K562 (cell line): Measurements from ENCODE around the gene EXOC3. TPM values are rescaled to one million over a fixed set of nuclear protein-coding genes. Genes with fewer than 3 reads are reported as not detected.

Source experiments
- ATAC-seq: fragments of 200-7000 bp; cut with Tn5 transposase; 3 replicates; pipeline ENCODE4 v1.9.1; 2020; ENCODE audit warnings: moderate library complexity
- BruUV-seq: library from RNA; stranded (reverse); fragments of 400-500 nt; replicated peaks from 2 replicates; lab custom pipeline; 2021; lab: Mats Ljungman, UMichigan
- CTCF ChIA-PET: fragments of 300-600 bp; formaldehyde crosslinking; extraction: SDS; loops from one replicate; lab custom pipeline; 2021; ENCODE audit warnings: low intra/inter-chr PET ratio; lab: Yijun Ruan, JAX
- POLR2A ChIA-PET: fragments of 300-600, 350-650 bp; sonication (Branson Sonifier 250); formaldehyde crosslinking; extraction: SDS; loops from one replicate; lab custom pipeline; 2021; ENCODE audit warnings: antibody characterized with exemption, inconsistent platforms; lab: Yijun Ruan, JAX
- DNase-seq, 4 experiments: peaks; one replicate each; pipeline versions ENCODE4 v3.0.0 to v3.0.0-alpha.2; 2011 to 2018; ENCODE audit warnings: low spot score in 3 of 4, mixed read lengths in 3 of 4; ENCODE audit errors: extremely low read depth in 1 of 4
- FAIRE-seq: peaks from 2 replicates; lab custom pipeline; 2011; peaks lifted over from hg19 to GRCh38; lab: Jason Lieb, UNC
- H2AFZ ChIP-seq: 2 replicates; pipeline ENCODE4 v1.6.0; 2011; ENCODE audit warnings: low read depth, low read length, control low read depth, inconsistent platforms
- H3K27ac ChIP-seq: fragments of 200-600 bp; 3 replicates; pipeline ENCODE4 v1.8.0; 2011; ENCODE audit warnings: low read depth, mild to moderate bottlenecking, control low read depth, inconsistent platforms, low read length, moderate library complexity, mixed read lengths; ENCODE audit errors: extremely low read depth
- H3K27me3 ChIP-seq, 2 experiments: fragments of 300-600 bp in 1 of 2; 2 replicates in 1 of 2; 3 replicates in 1 of 2; pipeline versions ENCODE4 v1.6.0 to v1.8.0; 2011; ENCODE audit warnings: inconsistent platforms in 2 of 2, low read length in 2 of 2, mild to moderate bottlenecking in 1 of 2, mixed read lengths in 1 of 2, moderate library complexity in 1 of 2; ENCODE audit not compliant: control insufficient read depth in 2 of 2, insufficient read depth in 2 of 2
- H3K36me3 ChIP-seq: fragments of 300-600 bp; 3 replicates; pipeline ENCODE4 v1.8.0; 2011; ENCODE audit warnings: mild to moderate bottlenecking, low read length, inconsistent platforms; ENCODE audit not compliant: control insufficient read depth, insufficient read depth
- H3K4me1 ChIP-seq, 2 experiments: fragments of 200-600 bp in 1 of 2; replicated peaks in 1 of 2; 2 replicates in 1 of 2; 3 replicates in 1 of 2; pipeline versions ENCODE4 v1.5.1 to v1.8.0; 2011; ENCODE audit warnings: inconsistent platforms in 2 of 2, low read length in 2 of 2, mild to moderate bottlenecking in 1 of 2, mixed read lengths in 1 of 2, moderate library complexity in 1 of 2; ENCODE audit not compliant: control insufficient read depth in 2 of 2, insufficient read depth in 2 of 2
- H3K4me2 ChIP-seq: 2 replicates; pipeline ENCODE4 v1.6.1; 2011; ENCODE audit warnings: low read length, control low read depth, inconsistent platforms, mixed read lengths; ENCODE audit not compliant: insufficient read depth
- H3K4me3 ChIP-seq: fragments of 200-600 bp; sonication (generic), shearing (Covaris generic); 2 replicates; pipeline ENCODE4 v1.5.1; 2016; ENCODE audit warnings: control low read depth, inconsistent platforms
- H3K79me2 ChIP-seq: fragments of 200-600 bp; 3 replicates; pipeline ENCODE4 v1.8.0; 2011; ENCODE audit warnings: low read length, inconsistent platforms; ENCODE audit not compliant: control insufficient read depth, insufficient read depth
- H3K9ac ChIP-seq, 2 experiments: 2 replicates each; pipeline versions ENCODE4 v1.6.0 to v1.6.1; 2011; ENCODE audit warnings: low read depth in 2 of 2, low read length in 2 of 2, control low read depth in 1 of 2, inconsistent platforms in 1 of 2, mild to moderate bottlenecking in 1 of 2, mixed read lengths in 1 of 2; ENCODE audit not compliant: insufficient read depth in 1 of 2
- H3K9me1 ChIP-seq: one replicate; pipeline ENCODE4 v1.6.0; 2011; ENCODE audit warnings: inconsistent platforms, mild to moderate bottlenecking, low read length, moderate library complexity; ENCODE audit not compliant: control insufficient read depth, insufficient read depth
- H3K9me3 ChIP-seq: replicated peaks from 2 replicates; pipeline ENCODE4 v1.5.1; 2011; ENCODE audit warnings: low read depth, low read length, inconsistent platforms; ENCODE audit not compliant: control insufficient read depth, insufficient read depth
- H4K20me1 ChIP-seq: replicated peaks from 2 replicates; pipeline ENCODE4 v1.6.1; 2011; ENCODE audit warnings: low read length, inconsistent platforms, mixed read lengths; ENCODE audit not compliant: control insufficient read depth, insufficient read depth
- BCOR ChIP-seq: fragments of 450-650 bp; IDR thresholded peaks from 2 replicates; pipeline ENCODE4 v1.6.1; 2016
- CREBBP ChIP-seq: IDR thresholded peaks from one replicate; pipeline ENCODE4 v1.6.1; 2012; ENCODE audit warnings: low read depth, mild to moderate bottlenecking, control low read depth, inconsistent platforms, low read length
- CTCF ChIP-seq, 3 experiments: IDR thresholded peaks in 2 of 3; conservative IDR thresholded peaks in 1 of 3; 2 replicates each; pipeline ENCODE4 v1.5.1; 2011 to 2012; ENCODE audit warnings: low read length in 3 of 3, mild to moderate bottlenecking in 3 of 3, control low read depth in 2 of 3, improper control_type of control experiment in 1 of 3, inconsistent platforms in 1 of 3, low read depth in 1 of 3, mixed read lengths in 1 of 3, moderate library complexity in 1 of 3; ENCODE audit not compliant: insufficient read depth in 2 of 3
- FOXJ3 ChIP-seq: sonication (generic); formaldehyde crosslinking; IDR thresholded peaks from 2 replicates; pipeline ENCODE4 v1.4.0; 2020; ENCODE audit warnings: mild to moderate bottlenecking, missing genetic modification reagents
- FOXK1 ChIP-seq: sonication (generic); formaldehyde crosslinking; IDR thresholded peaks from 2 replicates; pipeline ENCODE4 v1.8.0; 2022; ENCODE audit warnings: missing genetic modification reagents, mild to moderate bottlenecking, borderline replicate concordance
- FOXP4 ChIP-seq: sonication (generic); formaldehyde crosslinking; IDR thresholded peaks from 2 replicates; pipeline ENCODE4 v1.8.0; 2022; ENCODE audit warnings: mild to moderate bottlenecking, missing genetic modification reagents, borderline replicate concordance
- NKRF ChIP-seq: fragments of 450-650 bp; IDR thresholded peaks from 2 replicates; pipeline ENCODE4 v1.6.1; 2016; ENCODE audit warnings: borderline replicate concordance
- RBM22 ChIP-seq: fragments of 200-400 bp; formaldehyde crosslinking; IDR thresholded peaks from 2 replicates; pipeline ENCODE4 v1.6.1; 2018; ENCODE audit warnings: low read length, low read depth; ENCODE audit not compliant: poor library complexity, severe bottlenecking
- ZNF277 ChIP-seq: fragments of 250-450 bp; sonication (Bioruptor Pico); IDR thresholded peaks from 2 replicates; pipeline ENCODE4 v1.8.0; 2022; ENCODE audit warnings: inconsistent platforms, mild to moderate bottlenecking, moderate library complexity, borderline replicate concordance
- ZNF280A ChIP-seq: fragments of 450-650 bp; IDR thresholded peaks from 2 replicates; pipeline ENCODE4 v1.6.1; 2018; ENCODE audit warnings: mild to moderate bottlenecking, low read depth; ENCODE audit not compliant: partially characterized antibody
- ZNF431 ChIP-seq: sonication (generic); formaldehyde crosslinking; IDR thresholded peaks from 2 replicates; pipeline ENCODE4 v1.8.0; 2022; ENCODE audit warnings: mild to moderate bottlenecking, missing genetic modification reagents
- WGBS: fragments of 100-300 bp; shearing (Covaris generic); methylation state at CpG from one replicate; pipeline ENCODE4 v1.1.6; 2016; ENCODE audit warnings: low coverage, mixed read lengths; ENCODE audit not compliant: insufficient coverage; ENCODE audit errors: missing lambda C conversion rate; 5-methylcytosine and 5-hydroxymethylcytosine counted together
- in situ Hi-C: fragments of 300-500 bp; cut with MboI; formaldehyde crosslinking; loops from 4 replicates; pipeline ENCODE4 v1.15.0; 2018; ENCODE audit warnings: inconsistent platforms, mixed read lengths
- intact Hi-C: fragments of 100-400 bp; cut with micrococcal nuclease; formaldehyde crosslinking; loops from 2 replicates; pipeline ENCODE4 v1.14.2; 2022
- polyA plus RNA-seq, 8 experiments: library from polyadenylated mRNA; depleted of rRNA in 4 of 8; stranded (reverse) in 5 of 8; unstranded in 3 of 8; fragments of >200 nt; fragmentation: Nextera tagmentation in 2 of 8; fragmentation: Illumina TruSeq in 1 of 8; extraction: Ambion mirVana in 2 of 8; extraction: Trizol in 1 of 8; gene quantifications; 2 replicates each; pipeline versions ENCODE4 v1.2.1 to v1.2.3, GENCODE V29; 2011 to 2014; ENCODE audit warnings: inconsistent platforms in 1 of 8, missing spikeins in 1 of 8
- total RNA-seq, 7 experiments: library from RNA; depleted of rRNA in 6 of 7; stranded (reverse); fragments of >200 nt in 6 of 7; fragmentation: Illumina TruSeq in 2 of 7; extraction: Trizol in 2 of 7; gene quantifications; 2 replicates each; pipeline versions ENCODE4 v1.2.1 to v1.2.3, GENCODE V29; 2011 to 2021; ENCODE audit warnings: low replicate concordance in 1 of 7

Gene EXOC3
- total and polyA plus RNA-seq, 9 of the 15 experiments (the other 6 are each of a cell fraction or from before 2014, with no cell fraction given), result 1.4 to 41.9 (median 22.4) TPM

- peak; percentile 51 to 61 (median 52) for DNase-seq
- 2% methylated on average over 29 of the region's 30 CpGs for whole genome bisulfite sequencing
- intact Hi-C loops, result loop anchor here (10.0 kb wide), 1 partner anchor 143 kb away; the partner anchor contains the start of gene CEP72
- Histone ChIP-seq H3K9ac (peak overlapping the region; percentile 96 to 100), H3K9me1 (no peaks in the 10 kb centered on the region), H3K4me3 (peak overlapping the region; percentile 89), H3K27me3 (peaks cover 4 to 24% of the 10 kb centered on the region in 2 experiments; a peak in 3 of 5 replicates), H3K27ac (peak overlapping the region; percentile 91), H2AFZ (peak overlapping the region; percentile 89), H3K4me2 (peak overlapping the region; percentile 86), H3K4me1 (peaks cover 9 to 72% of the 10 kb centered on the region in 2 experiments; a peak in 4 of 5 replicates), H3K9me3 (no peaks in the 10 kb centered on the region), H4K20me1 (peaks cover 7% of the 10 kb centered on the region), H3K79me2 (peaks cover 21% of the 10 kb centered on the region), H3K36me3 (peaks cover 21% of the 10 kb centered on the region; the same call in 2 of the 3 replicates)
- BruUV-seq, result no TSS peak
- peak; percentile 61 for ATAC-seq
- ChIA-PET POLR2A (interaction anchor here (0.7 to 1.0 kb wide), 4 partner anchors 22 to 58 kb away, joined by 3 to 4 read pairs (median 4); no protein-coding TSS in a partner anchor), CTCF (no interaction called here)
- FAIRE-seq, result no peak
- in situ Hi-C loops, result no loop called here
- TF ChIP-seq FOXP4 (CRISPR knock-in tag) (0 out of 2 replicates have a peak, but pooled peaks have one; percentile 2), ZNF277 (CRISPR knock-in tag) (no peak), CREBBP (no peak), FOXJ3 (no peak), ZNF280A (no peak), FOXK1 (CRISPR knock-in tag) (no peak), RBM22 (peak; percentile 87), ZNF431 (CRISPR knock-in tag) (no peak), BCOR (no peak), NKRF (0 out of 2 replicates have a peak, but pooled peaks have one; percentile 34), CTCF (IDR thresholded peaks at IDR 0.05 in 2 of 3, conservative IDR thresholded peaks at IDR 0.05 in 1 of 3; ENCODE audit: insufficient read depth in 2 of 3, low read depth in 1 of 3, low read length in 3 of 3) (no peak)
These were observed 29.2 kb downstream of the EXOC3 start for GRCh38 chr5:472076-472655.
